Right lobe of liver (tissue), 4 donors: ENCODE measurements around the gene SEC24B.
"Not testable (repeated sequence)": the region's sequence is repeated elsewhere in the genome, so short reads cannot be mapped to it uniquely, and the experiment has no call there.

Experiments
- POLR2A ChIP-seq: fragments of 450-650 bp; IDR thresholded peaks from one replicate; pipeline ENCODE4 v1.6.1; 2017; ENCODE audit warnings: antibody characterized with exemption, mild to moderate bottlenecking
- TF ChIP-seq, protein P1 (sequence below), 4 donors: fragments of 200-600 bp in 3 of 4; fragments of 450-650 bp in 1 of 4; IDR thresholded peaks; one replicate each; pipeline versions ENCODE4 v1.5.1 to v1.8.0; 2016 to 2022; ENCODE audit warnings: antibody characterized with exemption in 4 of 4, mild to moderate bottlenecking in 2 of 4
- donor health status: DM: no; HTN: no; CAD: no.
- donor health status: DM: no; HTN: no; CAD: no.
- donor health status: DM: no; HTN: yes; CAD: no.

DNA sequence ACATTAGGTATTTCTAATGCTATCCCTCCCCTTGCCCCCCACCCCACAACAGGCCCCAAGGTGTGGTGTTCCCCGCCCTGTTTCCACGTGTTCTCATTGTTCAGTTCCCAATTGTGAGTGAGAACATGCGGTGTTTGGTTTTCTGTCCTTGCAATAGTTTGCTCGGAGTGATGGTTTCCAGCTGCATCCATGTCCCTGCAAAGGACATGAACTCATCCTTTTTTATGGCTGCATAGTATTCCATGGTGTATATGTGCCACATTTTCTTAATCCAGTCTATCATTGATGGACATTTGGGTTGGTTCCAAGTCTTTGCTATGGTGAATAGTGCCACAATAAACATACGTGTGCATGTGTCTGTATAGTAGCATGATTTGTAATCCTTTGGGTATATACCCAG is 146.4 kb downstream of the SEC24B start:
- TF ChIP-seq, protein P1, sequence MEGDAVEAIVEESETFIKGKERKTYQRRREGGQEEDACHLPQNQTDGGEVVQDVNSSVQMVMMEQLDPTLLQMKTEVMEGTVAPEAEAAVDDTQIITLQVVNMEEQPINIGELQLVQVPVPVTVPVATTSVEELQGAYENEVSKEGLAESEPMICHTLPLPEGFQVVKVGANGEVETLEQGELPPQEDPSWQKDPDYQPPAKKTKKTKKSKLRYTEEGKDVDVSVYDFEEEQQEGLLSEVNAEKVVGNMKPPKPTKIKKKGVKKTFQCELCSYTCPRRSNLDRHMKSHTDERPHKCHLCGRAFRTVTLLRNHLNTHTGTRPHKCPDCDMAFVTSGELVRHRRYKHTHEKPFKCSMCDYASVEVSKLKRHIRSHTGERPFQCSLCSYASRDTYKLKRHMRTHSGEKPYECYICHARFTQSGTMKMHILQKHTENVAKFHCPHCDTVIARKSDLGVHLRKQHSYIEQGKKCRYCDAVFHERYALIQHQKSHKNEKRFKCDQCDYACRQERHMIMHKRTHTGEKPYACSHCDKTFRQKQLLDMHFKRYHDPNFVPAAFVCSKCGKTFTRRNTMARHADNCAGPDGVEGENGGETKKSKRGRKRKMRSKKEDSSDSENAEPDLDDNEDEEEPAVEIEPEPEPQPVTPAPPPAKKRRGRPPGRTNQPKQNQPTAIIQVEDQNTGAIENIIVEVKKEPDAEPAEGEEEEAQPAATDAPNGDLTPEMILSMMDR (IDR thresholded peaks at IDR 0.05), result not testable (repeated sequence)
- not testable (repeated sequence) for TF ChIP-seq POLR2A
